ENCODE data around the gene G2E3. TPM values are rescaled to one million over a fixed set of nuclear protein-coding genes. Genes with fewer than 3 reads are reported as not detected.
"Not testable (repeated sequence)": the region's sequence is repeated elsewhere in the genome, so short reads cannot be mapped to it uniquely, and the experiment has no call there.

G2E3 gene
- total RNA-seq, 2 donors from 2014 or later, result 31.6 to 37.0 TPM

GRCh38 chr14:30623412-30624131 is 64.6 kb downstream of the G2E3 start:
- H3K9me3 Mint-ChIP-seq, result no peaks in the 10 kb centered on the region
- H3K4me3 Mint-ChIP-seq, result peak overlapping the region; percentile 88 to 94
- H3K27me3 Mint-ChIP-seq (ENCODE audit: low read depth), result no peaks in the 10 kb centered on the region
- peaks cover 3 to 7% of the 10 kb centered on the region in 2 donors for H3K36me3 Mint-ChIP-seq (ENCODE audit: insufficient read depth in 2 of 2)
- DNase-seq (no peak), ATAC-seq (replicated peaks in 1 of 2) (no peak)
- peaks cover 43% of the 10 kb centered on the region for H3K4me1 Mint-ChIP-seq (ENCODE audit: low read depth)
- H3K27ac Mint-ChIP-seq, result no peak overlapping the region

- peak overlapping the region; percentile 5 for H3K27ac Mint-ChIP-seq
- peak overlapping the region; percentile 5 to 50 for H3K4me3 Mint-ChIP-seq
- peaks cover 3 to 7% of the 10 kb centered on the region in 2 donors for H3K36me3 Mint-ChIP-seq (ENCODE audit: insufficient read depth in 2 of 2)
- no peak for ATAC-seq (replicated peaks in 1 of 2)
- no peaks in the 10 kb centered on the region for H3K9me3 Mint-ChIP-seq
- no peak for DNase-seq
- no peaks in the 10 kb centered on the region for H3K27me3 Mint-ChIP-seq (ENCODE audit: low read depth)
- peaks cover 43% of the 10 kb centered on the region for H3K4me1 Mint-ChIP-seq (ENCODE audit: low read depth)
These were observed 65.1 kb downstream of the G2E3 start for GRCh38 chr14:30624132-30624423.

GRCh38 chr14:30625533-30625932 is 66.6 kb downstream of the G2E3 start:
- H3K4me3 Mint-ChIP-seq, result no peak overlapping the region
- peaks cover 36% of the 10 kb centered on the region for H3K4me1 Mint-ChIP-seq (ENCODE audit: low read depth)
- ATAC-seq (replicated peaks in 1 of 2) (no peak), DNase-seq (no peak)
- H3K36me3 Mint-ChIP-seq (ENCODE audit: insufficient read depth in 2 of 2), result peaks cover 3 to 7% of the 10 kb centered on the region in 2 donors
- H3K9me3 Mint-ChIP-seq, result no peaks in the 10 kb centered on the region
- no peaks in the 10 kb centered on the region for H3K27me3 Mint-ChIP-seq (ENCODE audit: low read depth)
- no peak overlapping the region for H3K27ac Mint-ChIP-seq

- H3K4me3 Mint-ChIP-seq; H3K36me3 Mint-ChIP-seq (ENCODE audit: insufficient read depth in 2 of 2); H3K27me3 Mint-ChIP-seq (ENCODE audit: low read depth): not testable (repeated sequence)
These were observed 70.5 kb downstream of the G2E3 start for GRCh38 chr14:30629432-30629831.

GRCh38 chr14:30630248-30630647 is 71.3 kb downstream of the G2E3 start:
- H3K4me3 Mint-ChIP-seq, result no peak overlapping the region
- no peak overlapping the region for H3K27ac Mint-ChIP-seq
- no peaks in the 10 kb centered on the region for H3K27me3 Mint-ChIP-seq (ENCODE audit: low read depth)
- DNase-seq (no peak), ATAC-seq (replicated peaks in 1 of 2) (no peak)
- no peaks in the 10 kb centered on the region for H3K9me3 Mint-ChIP-seq
- peaks cover 8% of the 10 kb centered on the region for H3K4me1 Mint-ChIP-seq (ENCODE audit: low read depth)
- H3K36me3 Mint-ChIP-seq (ENCODE audit: insufficient read depth in 2 of 2), result peaks cover 2 to 3% of the 10 kb centered on the region in 2 donors

More at GRCh38 chr14:30629432-30629831, 70.5 kb downstream of the G2E3 start:
- not testable (repeated sequence) for H3K9me3 Mint-ChIP-seq; H3K27ac Mint-ChIP-seq; ATAC-seq (replicated peaks in 1 of 2); DNase-seq
- peaks cover 13% of the 10 kb centered on the region for H3K4me1 Mint-ChIP-seq (ENCODE audit: low read depth)

- H3K4me3 Mint-ChIP-seq, result no peak overlapping the region
- H3K27ac Mint-ChIP-seq, result no peak overlapping the region
- peaks cover 4% of the 10 kb centered on the region for H3K4me1 Mint-ChIP-seq (ENCODE audit: low read depth)
- ATAC-seq (replicated peaks in 1 of 2) (no peak), DNase-seq (no peak)
- peaks cover 2 to 6% of the 10 kb centered on the region in 2 donors for H3K36me3 Mint-ChIP-seq (ENCODE audit: insufficient read depth in 2 of 2)
- H3K9me3 Mint-ChIP-seq, result no peaks in the 10 kb centered on the region
- H3K27me3 Mint-ChIP-seq (ENCODE audit: low read depth), result no peaks in the 10 kb centered on the region
These were observed 73.8 kb downstream of the G2E3 start for GRCh38 chr14:30632730-30633129.

- no peak overlapping the region for H3K4me3 Mint-ChIP-seq
- no peaks in the 10 kb centered on the region for H3K9me3 Mint-ChIP-seq
- H3K27me3 Mint-ChIP-seq (ENCODE audit: low read depth), result no peaks in the 10 kb centered on the region
- H3K27ac Mint-ChIP-seq, result no peak overlapping the region
- no peaks in the 10 kb centered on the region for H3K4me1 Mint-ChIP-seq (ENCODE audit: low read depth)
- ATAC-seq (replicated peaks in 1 of 2) (no peak), DNase-seq (no peak)
- H3K36me3 Mint-ChIP-seq (ENCODE audit: insufficient read depth in 2 of 2), result peaks cover 1 to 10% of the 10 kb centered on the region in 2 donors
These were observed 80.0 kb downstream of the G2E3 start for GRCh38 chr14:30638926-30639325.

- DNase-seq, result no peak
- Mint-ChIP-seq H3K9me3 (peaks cover 0 to 3% of the 10 kb centered on the region in 2 donors), H3K36me3 (ENCODE audit: insufficient read depth in 2 of 2) (peaks cover 17 to 29% of the 10 kb centered on the region in 2 donors), H3K4me3 (no peak overlapping the region), H3K27me3 (ENCODE audit: low read depth) (no peaks in the 10 kb centered on the region), H3K27ac (no peak overlapping the region), H3K4me1 (ENCODE audit: low read depth) (no peaks in the 10 kb centered on the region)
- no peak for ATAC-seq (replicated peaks in 1 of 2)
These were observed 82.2 kb downstream of the G2E3 start for GRCh38 chr14:30641207-30641606.

- H3K27me3 Mint-ChIP-seq (ENCODE audit: low read depth); DNase-seq; H3K4me1 Mint-ChIP-seq (ENCODE audit: low read depth); H3K4me3 Mint-ChIP-seq; H3K9me3 Mint-ChIP-seq; ATAC-seq (replicated peaks in 1 of 2): not testable (repeated sequence)
- peak overlapping the region; percentile 7 for H3K27ac Mint-ChIP-seq
- H3K36me3 Mint-ChIP-seq (ENCODE audit: insufficient read depth in 2 of 2), result peaks cover 17 to 25% of the 10 kb centered on the region in 2 donors
These were observed 85.5 kb downstream of the G2E3 start for GRCh38 chr14:30644462-30644861.

GRCh38 chr14:30645600-30645999 is 86.6 kb downstream of the G2E3 start:
- Mint-ChIP-seq H3K4me1 (ENCODE audit: low read depth) (no peaks in the 10 kb centered on the region), H3K36me3 (ENCODE audit: insufficient read depth in 2 of 2) (peaks cover 19 to 24% of the 10 kb centered on the region in 2 donors), H3K27ac (no peak overlapping the region), H3K27me3 (ENCODE audit: low read depth) (no peaks in the 10 kb centered on the region), H3K9me3 (peaks cover 0 to 3% of the 10 kb centered on the region in 2 donors), H3K4me3 (no peak overlapping the region)
- DNase-seq (no peak), ATAC-seq (replicated peaks in 1 of 2) (no peak)

- peaks cover 19 to 28% of the 10 kb centered on the region in 2 donors for H3K36me3 Mint-ChIP-seq (ENCODE audit: insufficient read depth in 2 of 2)
- no peak for ATAC-seq (replicated peaks in 1 of 2)
- peaks cover 0 to 3% of the 10 kb centered on the region in 2 donors for H3K9me3 Mint-ChIP-seq
- no peak overlapping the region for H3K27ac Mint-ChIP-seq
- DNase-seq, result no peak
- no peaks in the 10 kb centered on the region for H3K4me1 Mint-ChIP-seq (ENCODE audit: low read depth)
- H3K4me3 Mint-ChIP-seq, result no peak overlapping the region
- no peaks in the 10 kb centered on the region for H3K27me3 Mint-ChIP-seq (ENCODE audit: low read depth)
These were observed 89.5 kb downstream of the G2E3 start for GRCh38 chr14:30648471-30648870.

GRCh38 chr14:30651937-30652336 is 93.0 kb downstream of the G2E3 start:
- Mint-ChIP-seq H3K27ac (no peak overlapping the region), H3K4me1 (ENCODE audit: low read depth) (no peaks in the 10 kb centered on the region), H3K9me3 (no peaks in the 10 kb centered on the region), H3K4me3 (no peak overlapping the region), H3K36me3 (ENCODE audit: insufficient read depth in 2 of 2) (peaks cover 2 to 5% of the 10 kb centered on the region in 2 donors), H3K27me3 (ENCODE audit: low read depth) (no peaks in the 10 kb centered on the region)
- DNase-seq (no peak), ATAC-seq (replicated peaks in 1 of 2) (no peak)

- ATAC-seq (replicated peaks in 1 of 2), result no peak
- Mint-ChIP-seq H3K36me3 (ENCODE audit: insufficient read depth in 2 of 2) (peaks cover under 1 to 8% of the 10 kb centered on the region in 2 donors), H3K9me3 (no peaks in the 10 kb centered on the region), H3K4me3 (no peak overlapping the region), H3K27ac (no peak overlapping the region), H3K4me1 (ENCODE audit: low read depth) (no peaks in the 10 kb centered on the region), H3K27me3 (ENCODE audit: low read depth) (no peaks in the 10 kb centered on the region)
- no peak for DNase-seq
These were observed 96.2 kb downstream of the G2E3 start for GRCh38 chr14:30655124-30655523.

- Mint-ChIP-seq H3K4me3 (no peak overlapping the region), H3K9me3 (no peaks in the 10 kb centered on the region), H3K36me3 (ENCODE audit: insufficient read depth in 2 of 2) (peaks cover 0 to 9% of the 10 kb centered on the region in 2 donors), H3K4me1 (ENCODE audit: low read depth) (no peaks in the 10 kb centered on the region), H3K27me3 (ENCODE audit: low read depth) (no peaks in the 10 kb centered on the region), H3K27ac (no peak overlapping the region)
- no peak for DNase-seq
- ATAC-seq (replicated peaks in 1 of 2), result no peak
These were observed 96.7 kb downstream of the G2E3 start for GRCh38 chr14:30655658-30656057.
